Osteoblast (primary cell): ENCODE measurements around the gene MALRD1. TPM values are rescaled to one million over a fixed set of nuclear protein-coding genes. Genes with fewer than 3 reads are reported as not detected.
A peak's percentile ranks its signal among the peaks of the same experiment; 100 is the strongest.

Experiments
- DNase-seq: peaks from one replicate; pipeline ENCODE4 v3.0.0; 2011; ENCODE audit warnings: low spot score, mixed read lengths; ENCODE audit not compliant: insufficient read length; ENCODE audit errors: missing footprints
- H2AFZ ChIP-seq: 2 replicates; pipeline ENCODE4 v1.6.0; 2011; ENCODE audit warnings: mild to moderate bottlenecking, low read length
- H3K27ac ChIP-seq: 2 replicates; pipeline ENCODE4 v1.5.1; 2011; ENCODE audit warnings: mild to moderate bottlenecking, low read depth, low read length, moderate library complexity
- H3K27me3 ChIP-seq: 2 replicates; pipeline ENCODE4 v1.6.0; 2012; ENCODE audit warnings: mild to moderate bottlenecking, control low read depth, inconsistent platforms, low read length, moderate library complexity; ENCODE audit not compliant: insufficient read depth
- H3K36me3 ChIP-seq: 2 replicates; pipeline ENCODE4 v1.5.1; 2011; ENCODE audit warnings: mild to moderate bottlenecking, low read length, control low read depth, moderate library complexity; ENCODE audit not compliant: insufficient read depth
- H3K4me1 ChIP-seq: 2 replicates; pipeline ENCODE4 v1.5.1; 2011; ENCODE audit warnings: mild to moderate bottlenecking, low read length, control low read depth, moderate library complexity; ENCODE audit not compliant: insufficient read depth
- H3K4me2 ChIP-seq: 2 replicates; pipeline ENCODE4 v1.6.0; 2011; ENCODE audit warnings: mild to moderate bottlenecking, low read length; ENCODE audit not compliant: insufficient read depth
- H3K4me3 ChIP-seq: fragments of 200-600 bp; sonication (generic); 3 replicates; pipeline ENCODE4 v1.5.1; 2012; ENCODE audit warnings: mild to moderate bottlenecking, low read length, inconsistent platforms; ENCODE audit not compliant: insufficient read depth
- H3K79me2 ChIP-seq: 2 replicates; pipeline ENCODE4 v1.6.0; 2012; ENCODE audit warnings: mild to moderate bottlenecking, low read length, control low read depth, inconsistent platforms; ENCODE audit not compliant: insufficient read depth
- H3K9me3 ChIP-seq: 2 replicates; pipeline ENCODE4 v1.5.1; 2011; ENCODE audit warnings: low read depth, low read length, control low read depth
- H4K20me1 ChIP-seq: 2 replicates; pipeline ENCODE4 v1.6.0; 2012; ENCODE audit warnings: mild to moderate bottlenecking, low read length, control low read depth; ENCODE audit not compliant: insufficient read depth
- CTCF ChIP-seq: IDR thresholded peaks from 2 replicates; pipeline ENCODE4 v1.5.1; 2011; ENCODE audit warnings: mild to moderate bottlenecking, low read depth, low read length, moderate library complexity; ENCODE audit errors: extremely low read depth
- total RNA-seq: library from RNA; depleted of rRNA; stranded (reverse); fragments of >200 nt; gene quantifications from 2 replicates; pipeline ENCODE4 v1.2.3, GENCODE V29; 2012

MALRD1 gene
- total RNA-seq, 1 donor, result 2.9 TPM

GRCh38 chr10:19654576-19654975 lies 606.0 kb downstream of the MALRD1 start:
- H3K36me3 ChIP-seq, result no peaks in the 10 kb centered on the region
- H4K20me1 ChIP-seq, result no peaks in the 10 kb centered on the region
- peak overlapping the region; percentile 81 for H3K27ac ChIP-seq
- no peaks in the 10 kb centered on the region for H3K27me3 ChIP-seq
- peak overlapping the region; percentile 49 for H2AFZ ChIP-seq
- H3K4me3 ChIP-seq, result peak overlapping the region; percentile 2
- no peak for TF ChIP-seq CTCF
- DNase-seq, result peak; percentile 37
- peak overlapping the region; percentile 35 for H3K4me2 ChIP-seq
- no peaks in the 10 kb centered on the region for H3K79me2 ChIP-seq
- H3K9me3 ChIP-seq, result no peaks in the 10 kb centered on the region
- peaks cover 44% of the 10 kb centered on the region for H3K4me1 ChIP-seq

GRCh38 chr10:19656420-19657042 lies 607.9 kb downstream of the MALRD1 start:
- DNase-seq, result no peak
- H3K4me2 ChIP-seq, result no peak overlapping the region
- H3K36me3 ChIP-seq, result no peaks in the 10 kb centered on the region
- TF ChIP-seq CTCF, result no peak
- H3K9me3 ChIP-seq, result no peaks in the 10 kb centered on the region
- peaks cover 53% of the 10 kb centered on the region for H3K4me1 ChIP-seq
- no peak overlapping the region for H3K27ac ChIP-seq
- H3K27me3 ChIP-seq, result no peaks in the 10 kb centered on the region
- H2AFZ ChIP-seq, result no peak overlapping the region
- H4K20me1 ChIP-seq, result no peaks in the 10 kb centered on the region
- no peak overlapping the region for H3K4me3 ChIP-seq
- H3K79me2 ChIP-seq, result no peaks in the 10 kb centered on the region

GRCh38 chr10:19658131-19658530 lies 609.5 kb downstream of the MALRD1 start:
- Histone ChIP-seq H3K4me3 (no peak overlapping the region), H2AFZ (no peak overlapping the region), H3K4me1 (peaks cover 48% of the 10 kb centered on the region), H3K79me2 (no peaks in the 10 kb centered on the region), H3K36me3 (no peaks in the 10 kb centered on the region), H3K27me3 (no peaks in the 10 kb centered on the region), H3K27ac (peak overlapping the region; percentile 73), H4K20me1 (no peaks in the 10 kb centered on the region), H3K9me3 (no peaks in the 10 kb centered on the region), H3K4me2 (peak overlapping the region; percentile 28)
- DNase-seq, result no peak
- no peak for TF ChIP-seq CTCF

GRCh38 chr10:19658622-19659233 lies 610.1 kb downstream of the MALRD1 start:
- H3K79me2 ChIP-seq, result no peaks in the 10 kb centered on the region
- H3K4me1 ChIP-seq, result peaks cover 47% of the 10 kb centered on the region
- no peak for TF ChIP-seq CTCF
- H3K4me3 ChIP-seq, result no peak overlapping the region
- no peaks in the 10 kb centered on the region for H3K36me3 ChIP-seq
- no peaks in the 10 kb centered on the region for H3K27me3 ChIP-seq
- peak overlapping the region; percentile 28 for H3K4me2 ChIP-seq
- peak overlapping the region; percentile 73 for H3K27ac ChIP-seq
- DNase-seq, result no peak
- H4K20me1 ChIP-seq, result no peaks in the 10 kb centered on the region
- H2AFZ ChIP-seq, result no peak overlapping the region
- H3K9me3 ChIP-seq, result no peaks in the 10 kb centered on the region
